Measurements from ENCODE around the gene BGLAP. TPM values are rescaled to one million over a fixed set of nuclear protein-coding genes. Genes with fewer than 3 reads are reported as not detected.

Gene BGLAP
- polyA plus RNA-seq, 1 donor (not counting 4 experiments of a cell fraction or from before 2014, with no cell fraction given), result 0.12 TPM

DNA sequence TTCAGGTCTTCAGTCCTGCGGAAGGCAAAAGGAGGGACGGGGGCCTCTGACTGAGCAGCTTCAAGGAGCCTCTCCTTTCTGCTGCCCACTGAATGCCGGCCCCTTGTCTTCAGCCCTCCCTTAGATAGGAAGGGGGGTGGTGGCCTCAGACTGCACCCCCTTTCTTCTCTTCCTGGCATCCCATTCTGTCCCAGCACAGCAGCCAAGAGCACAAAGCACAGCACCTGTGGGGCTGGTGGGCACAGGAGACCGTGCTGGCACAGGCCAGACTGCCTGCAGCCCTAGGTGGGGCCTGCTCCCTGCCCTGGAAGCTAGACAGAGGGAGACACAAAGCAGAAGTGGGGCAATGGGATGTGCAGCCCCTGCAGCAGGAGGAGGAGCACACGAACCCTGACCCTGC is 7.6 kb downstream of the BGLAP start:
- H3K4me2 ChIP-seq (ENCODE audit: control insufficient read depth, extremely low read depth, insufficient read depth, low read depth, low read length), result no peak overlapping the region
- TF ChIP-seq, protein P1, sequence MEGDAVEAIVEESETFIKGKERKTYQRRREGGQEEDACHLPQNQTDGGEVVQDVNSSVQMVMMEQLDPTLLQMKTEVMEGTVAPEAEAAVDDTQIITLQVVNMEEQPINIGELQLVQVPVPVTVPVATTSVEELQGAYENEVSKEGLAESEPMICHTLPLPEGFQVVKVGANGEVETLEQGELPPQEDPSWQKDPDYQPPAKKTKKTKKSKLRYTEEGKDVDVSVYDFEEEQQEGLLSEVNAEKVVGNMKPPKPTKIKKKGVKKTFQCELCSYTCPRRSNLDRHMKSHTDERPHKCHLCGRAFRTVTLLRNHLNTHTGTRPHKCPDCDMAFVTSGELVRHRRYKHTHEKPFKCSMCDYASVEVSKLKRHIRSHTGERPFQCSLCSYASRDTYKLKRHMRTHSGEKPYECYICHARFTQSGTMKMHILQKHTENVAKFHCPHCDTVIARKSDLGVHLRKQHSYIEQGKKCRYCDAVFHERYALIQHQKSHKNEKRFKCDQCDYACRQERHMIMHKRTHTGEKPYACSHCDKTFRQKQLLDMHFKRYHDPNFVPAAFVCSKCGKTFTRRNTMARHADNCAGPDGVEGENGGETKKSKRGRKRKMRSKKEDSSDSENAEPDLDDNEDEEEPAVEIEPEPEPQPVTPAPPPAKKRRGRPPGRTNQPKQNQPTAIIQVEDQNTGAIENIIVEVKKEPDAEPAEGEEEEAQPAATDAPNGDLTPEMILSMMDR (optimal IDR thresholded peaks at IDR 0.05 in 1 of 3, IDR thresholded peaks at IDR 0.05 in 1 of 3, conservative IDR thresholded peaks at IDR 0.05 in 1 of 3; ENCODE audit: extremely low read depth in 1 of 3, insufficient read depth in 2 of 3, low read length in 3 of 3), result no peak
- TF ChIP-seq EZH2 (IDR thresholded peaks at IDR 0.05; ENCODE audit: low read length), result no peak
- FAIRE-seq, result no peak

DNA sequence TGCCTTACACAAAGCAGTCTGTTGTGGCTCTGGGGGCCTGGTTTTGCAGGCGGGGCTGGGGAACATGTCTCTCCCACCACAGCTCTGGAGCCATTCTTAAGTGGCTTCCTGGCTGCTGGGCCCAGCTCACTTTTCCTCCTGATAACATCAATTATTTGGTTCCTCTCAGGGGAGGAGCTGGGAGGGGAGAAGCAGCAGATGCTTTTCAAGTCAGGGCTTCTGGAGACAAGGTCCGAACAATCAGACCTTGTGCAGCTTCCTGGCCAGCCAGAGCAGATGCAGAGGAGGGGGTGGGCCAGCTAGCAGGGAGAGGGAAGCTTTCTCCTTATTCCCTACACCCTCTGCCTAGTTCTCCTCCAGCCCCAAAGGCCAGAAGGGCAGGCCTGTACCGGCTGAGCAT is 9.5 kb downstream of the BGLAP start:
- Histone ChIP-seq H3K79me2 (ENCODE audit: control insufficient read depth, insufficient read depth, low read length) (no peaks in the 10 kb centered on the region), H3K27ac (ENCODE audit: control insufficient read depth, insufficient read depth, low read length) (no peak overlapping the region), H3K27me3 (ENCODE audit: control insufficient read depth, extremely low read depth, insufficient read depth, low read length) (no peaks in the 10 kb centered on the region), H3K4me3 (ENCODE audit: control insufficient read depth in 2 of 3, extremely low read depth in 1 of 3, insufficient read depth in 2 of 3, low read depth in 1 of 3, low read length in 3 of 3) (no peak overlapping the region), H3K9ac (ENCODE audit: control insufficient read depth, extremely low read depth, insufficient read depth, low read length) (no peak overlapping the region), H2AFZ (ENCODE audit: control insufficient read depth, low read length) (no peak overlapping the region), H3K9me3 (ENCODE audit: control insufficient read depth, low read depth, low read length) (no peaks in the 10 kb centered on the region), H3K4me2 (ENCODE audit: control insufficient read depth, extremely low read depth, insufficient read depth, low read depth, low read length) (no peak overlapping the region), H3K4me1 (ENCODE audit: control insufficient read depth, extremely low read depth, insufficient read depth, low read length) (peaks cover 18% of the 10 kb centered on the region), H3K9me1 (ENCODE audit: control insufficient read depth, extremely low read depth, insufficient read depth, low read length) (no peaks in the 10 kb centered on the region), H4K20me1 (ENCODE audit: control insufficient read depth, extremely low read depth, insufficient read depth, low read length) (no peaks in the 10 kb centered on the region), H3K36me3 (ENCODE audit: control insufficient read depth in 2 of 2, extremely low read depth in 1 of 2, insufficient read depth in 2 of 2, low read length in 2 of 2) (peaks cover 28 to 51% of the 10 kb centered on the region in 2 experiments)
- no peak for TF ChIP-seq EZH2 (IDR thresholded peaks at IDR 0.05; ENCODE audit: low read length)
- TF ChIP-seq, protein P1 (optimal IDR thresholded peaks at IDR 0.05 in 1 of 3, IDR thresholded peaks at IDR 0.05 in 1 of 3, conservative IDR thresholded peaks at IDR 0.05 in 1 of 3; ENCODE audit: extremely low read depth in 1 of 3, insufficient read depth in 2 of 3, low read length in 3 of 3), result no peak
- dilution Hi-C loops (cut with MboI; ENCODE audit: extremely low pct_ligation_motif_present, low sequenced_read_pairs), result no loop called here
- FAIRE-seq (no peak), DNase-seq (ENCODE audit: low read depth, low spot score) (no peak)

More for the DNA sequence above, 7.6 kb downstream of the BGLAP start:
- Histone ChIP-seq H2AFZ (ENCODE audit: control insufficient read depth, low read length) (no peak overlapping the region), H3K36me3 (ENCODE audit: control insufficient read depth in 2 of 2, extremely low read depth in 1 of 2, insufficient read depth in 2 of 2, low read length in 2 of 2) (peaks cover 25 to 41% of the 10 kb centered on the region in 2 experiments), H3K27ac (ENCODE audit: control insufficient read depth, insufficient read depth, low read length) (no peak overlapping the region), H3K79me2 (ENCODE audit: control insufficient read depth, insufficient read depth, low read length) (no peaks in the 10 kb centered on the region), H3K9ac (ENCODE audit: control insufficient read depth, extremely low read depth, insufficient read depth, low read length) (no peak overlapping the region), H3K9me3 (ENCODE audit: control insufficient read depth, low read depth, low read length) (no peaks in the 10 kb centered on the region), H3K9me1 (ENCODE audit: control insufficient read depth, extremely low read depth, insufficient read depth, low read length) (no peaks in the 10 kb centered on the region), H3K27me3 (ENCODE audit: control insufficient read depth, extremely low read depth, insufficient read depth, low read length) (peaks cover 13% of the 10 kb centered on the region), H3K4me1 (ENCODE audit: control insufficient read depth, extremely low read depth, insufficient read depth, low read length) (peaks cover 25% of the 10 kb centered on the region), H3K4me3 (ENCODE audit: control insufficient read depth in 2 of 3, extremely low read depth in 1 of 3, insufficient read depth in 2 of 3, low read depth in 1 of 3, low read length in 3 of 3) (no peak overlapping the region), H4K20me1 (ENCODE audit: control insufficient read depth, extremely low read depth, insufficient read depth, low read length) (no peaks in the 10 kb centered on the region)
- dilution Hi-C loops (cut with MboI; ENCODE audit: extremely low pct_ligation_motif_present, low sequenced_read_pairs), result no loop called here
- no peak for DNase-seq (ENCODE audit: low read depth, low spot score)

Data from keratinocyte (primary cell).